T-helper 2 cell treated with Interferon-gamma antibody and Interleukin-4, amounts not matched to agents 100 ng/mL and 5 ng/mL, for 36 hours (primary cell): Measurements from ENCODE around the gene SEPTIN5. TPM values are rescaled to one million over a fixed set of nuclear protein-coding genes. Genes with fewer than 3 reads are reported as not detected.
"Not testable (repeated sequence)": the region's sequence is repeated elsewhere in the genome, so short reads cannot be mapped to it uniquely, and the experiment has no call there.

Experiments used
- intact Hi-C: fragments of 100-400 bp; cut with micrococcal nuclease; formaldehyde crosslinking; loops from one replicate; pipeline ENCODE4 v1.15.1; 2023
- total RNA-seq: library from RNA; stranded (reverse); gene quantifications from 2 replicates; pipeline ENCODE4 v1.2.3, GENCODE V29; 2022

SEPTIN5 gene
- total RNA-seq, 1 donor from 2014 or later = not detected

DNA sequence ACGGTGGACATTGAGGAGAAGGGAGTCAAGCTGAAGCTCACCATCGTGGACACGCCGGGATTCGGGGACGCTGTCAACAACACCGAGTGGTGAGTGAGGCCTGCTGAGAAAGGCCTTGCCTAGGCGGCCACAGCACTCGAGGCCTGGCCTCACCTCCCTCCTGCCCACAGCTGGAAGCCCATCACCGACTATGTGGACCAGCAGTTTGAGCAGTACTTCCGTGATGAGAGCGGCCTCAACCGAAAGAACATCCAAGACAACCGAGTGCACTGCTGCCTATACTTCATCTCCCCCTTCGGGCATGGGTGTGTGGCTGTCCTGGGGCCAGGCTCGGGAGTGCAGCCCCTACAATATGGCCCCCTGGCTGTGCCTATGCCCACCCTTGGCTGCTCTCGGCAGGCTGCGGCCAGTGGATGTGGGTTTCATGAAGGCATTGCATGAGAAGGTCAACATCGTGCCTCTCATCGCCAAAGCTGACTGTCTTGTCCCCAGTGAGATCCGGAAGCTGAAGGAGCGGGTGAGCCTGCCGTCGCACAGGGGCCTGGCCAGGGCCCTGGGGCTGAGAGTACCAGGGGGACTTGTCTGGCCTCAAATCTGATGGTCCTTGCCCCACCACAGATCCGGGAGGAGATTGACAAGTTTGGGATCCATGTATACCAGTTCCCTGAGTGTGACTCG is 6.0 kb downstream of the SEPTIN5 start:
- intact Hi-C loops = no loop called here

- intact Hi-C loops = no loop called here
Observed at GRCh38 chr22:19720999-19721329, 6.7 kb downstream of the SEPTIN5 start.

- intact Hi-C loops = no loop called here
Observed at GRCh38 chr22:19721330-19722177, 7.3 kb downstream of the SEPTIN5 start.

- intact Hi-C loops = no loop called here
Observed at GRCh38 chr22:19722178-19722981, 8.1 kb downstream of the SEPTIN5 start.

- intact Hi-C loops = no loop called here
Observed at GRCh38 chr22:19722982-19723231, 8.6 kb downstream of the SEPTIN5 start.

DNA sequence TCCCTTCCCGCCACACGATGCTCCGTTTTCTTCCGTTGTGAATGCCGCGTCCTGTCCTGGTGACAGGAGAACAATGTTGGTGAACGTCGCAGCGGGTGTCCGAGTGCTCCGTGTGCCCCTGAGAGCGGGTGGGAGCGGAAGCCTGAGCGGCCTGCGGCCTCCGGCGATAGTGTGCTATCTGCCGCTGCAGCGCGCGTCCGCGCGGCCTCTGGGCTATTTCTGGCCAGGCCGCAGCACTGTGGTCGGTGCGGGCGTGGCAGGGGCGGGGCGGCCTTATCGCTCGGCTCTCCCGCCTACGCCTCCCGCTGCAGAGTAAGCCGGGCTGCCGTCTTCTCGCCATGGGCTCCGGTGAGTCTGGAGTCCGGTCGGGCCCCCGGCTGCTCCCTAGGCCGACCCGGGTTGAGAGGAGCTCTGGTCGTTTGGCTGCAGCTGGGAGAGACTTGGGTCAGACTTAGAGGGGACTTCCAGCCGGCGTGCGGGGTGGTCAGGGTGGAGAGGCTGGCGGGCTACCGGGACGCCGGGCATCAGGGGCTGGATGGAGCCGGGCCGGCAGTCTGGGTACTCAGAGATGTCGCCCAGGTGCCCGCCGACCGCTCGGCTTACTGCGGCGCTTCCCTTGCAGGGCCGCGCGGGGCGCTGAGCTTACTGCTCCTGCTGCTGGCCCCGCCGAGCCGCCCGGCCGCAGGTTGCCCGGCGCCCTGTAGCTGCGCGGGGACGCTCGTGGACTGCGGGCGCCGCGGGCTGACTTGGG is 9.1 kb downstream of the SEPTIN5 start, which contains the start of gene GP1BB:
Gene GP1BB, plus strand, starts transcription at position 308 of the 751 bp plus-strand sequence. Its CDS starts 31 bp downstream, at position 339.
- intact Hi-C loops = no loop called here

DNA sequence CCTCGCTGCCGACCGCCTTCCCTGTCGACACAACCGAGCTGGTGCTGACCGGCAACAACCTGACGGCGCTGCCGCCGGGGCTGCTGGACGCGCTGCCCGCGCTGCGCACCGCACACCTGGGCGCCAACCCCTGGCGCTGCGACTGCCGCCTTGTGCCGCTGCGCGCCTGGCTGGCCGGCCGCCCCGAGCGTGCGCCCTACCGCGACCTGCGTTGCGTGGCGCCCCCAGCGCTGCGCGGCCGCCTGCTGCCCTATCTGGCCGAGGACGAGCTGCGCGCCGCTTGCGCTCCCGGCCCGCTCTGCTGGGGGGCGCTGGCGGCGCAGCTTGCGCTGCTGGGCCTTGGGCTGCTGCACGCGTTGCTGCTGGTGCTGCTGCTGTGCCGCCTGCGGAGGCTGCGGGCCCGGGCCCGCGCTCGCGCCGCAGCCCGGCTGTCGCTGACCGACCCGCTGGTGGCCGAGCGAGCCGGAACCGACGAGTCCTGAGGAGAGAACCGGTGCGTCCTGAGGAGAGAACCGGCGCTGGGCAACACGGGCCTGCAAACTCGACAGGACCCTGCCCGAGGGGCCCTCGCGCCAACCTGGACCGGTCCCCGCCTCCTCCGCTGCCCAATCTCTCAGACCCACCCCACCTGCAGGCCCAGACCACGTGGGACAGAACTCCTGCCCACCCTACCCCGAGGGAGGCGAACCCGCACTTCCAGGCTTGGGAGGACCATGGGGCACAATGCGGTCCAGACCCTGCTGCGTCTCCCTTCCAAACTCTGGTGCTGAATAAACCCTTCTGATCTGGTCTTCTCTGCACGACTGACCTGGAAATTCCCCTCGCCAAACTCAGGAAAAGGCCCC is 9.9 kb downstream of the SEPTIN5 start:
- intact Hi-C loops = no loop called here

DNA sequence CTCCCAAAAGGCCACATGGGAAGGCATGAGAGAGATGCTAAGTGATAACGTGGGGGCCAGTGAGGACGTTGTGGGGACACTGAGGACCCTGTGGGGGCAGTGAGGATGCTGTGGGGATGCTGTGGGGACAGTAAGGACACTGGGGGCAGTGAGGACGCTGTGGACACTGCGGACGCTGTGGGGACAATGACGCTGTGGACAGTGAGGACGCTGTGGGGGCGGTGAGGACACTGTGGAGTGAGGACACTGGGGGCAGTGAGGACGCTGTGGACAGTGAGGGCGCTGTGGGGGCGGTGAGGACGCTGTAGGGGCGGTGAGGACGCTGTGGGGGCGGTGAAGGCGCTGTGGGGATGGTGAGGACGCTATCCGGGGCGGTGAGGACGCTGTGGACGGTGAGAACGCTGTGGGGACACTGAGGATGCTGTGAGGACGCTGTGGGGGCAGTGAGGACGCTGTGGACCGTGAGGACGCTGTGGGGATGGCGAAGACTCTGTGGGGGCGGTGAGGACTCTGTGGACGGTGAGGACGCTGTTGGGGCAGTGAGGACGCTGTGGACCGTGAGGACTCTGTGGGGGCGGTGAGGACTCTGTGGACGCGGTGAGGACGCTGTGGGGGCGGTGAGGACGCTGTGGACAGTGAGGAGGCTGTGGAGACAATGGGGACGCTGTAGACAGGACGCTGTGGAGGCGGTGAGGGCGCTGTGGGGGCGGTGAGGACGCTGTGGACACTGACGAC is 10.8 kb downstream of the SEPTIN5 start:
- intact Hi-C loops = no loop called here

DNA sequence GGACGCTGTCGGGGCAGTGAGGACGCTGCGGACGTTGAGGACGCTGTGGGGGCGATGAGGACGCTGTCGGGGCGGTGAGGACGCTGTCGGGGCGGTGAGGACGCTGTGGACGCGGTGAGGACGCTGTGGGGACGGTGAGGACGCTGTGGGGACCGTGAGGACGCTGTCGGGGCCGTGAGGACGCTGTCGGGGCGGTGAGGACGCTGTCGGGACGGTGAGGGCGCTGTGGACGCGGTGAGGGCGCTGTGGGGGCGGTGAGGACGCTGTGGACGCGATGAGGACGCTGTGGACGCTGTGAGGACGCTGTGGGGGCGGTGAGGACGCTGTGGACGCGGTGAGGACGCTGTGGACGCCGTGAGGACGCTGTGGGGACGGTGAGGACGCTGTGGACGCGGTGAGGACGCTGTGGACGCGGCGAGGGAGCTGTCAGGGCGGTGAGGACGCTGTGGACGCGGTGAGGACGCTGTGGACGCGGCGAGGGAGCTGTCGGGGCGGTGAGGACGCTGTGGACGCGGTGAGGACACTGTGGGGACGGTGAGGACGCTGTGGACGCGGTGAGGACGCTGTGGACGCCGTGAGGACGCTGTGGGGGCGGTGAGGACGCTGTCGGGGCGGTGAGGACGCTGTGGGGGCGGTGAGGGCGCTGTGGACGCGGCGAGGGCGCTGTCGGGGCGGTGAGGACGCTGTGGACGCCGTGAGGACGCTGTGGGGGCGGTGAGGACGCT is 11.9 kb downstream of the SEPTIN5 start:
- intact Hi-C loops = not testable (repeated sequence)

- intact Hi-C loops = no loop called here
Observed at GRCh38 chr22:19727310-19728150, 13.2 kb downstream of the SEPTIN5 start.

GRCh38 chr22:19728271-19728670 is 14.0 kb downstream of the SEPTIN5 start:
- intact Hi-C loops = no loop called here

- intact Hi-C loops = no loop called here
Observed at GRCh38 chr22:19728836-19729235, 14.5 kb downstream of the SEPTIN5 start.

- intact Hi-C loops = no loop called here
Observed at GRCh38 chr22:19729507-19729906, 15.2 kb downstream of the SEPTIN5 start.

DNA sequence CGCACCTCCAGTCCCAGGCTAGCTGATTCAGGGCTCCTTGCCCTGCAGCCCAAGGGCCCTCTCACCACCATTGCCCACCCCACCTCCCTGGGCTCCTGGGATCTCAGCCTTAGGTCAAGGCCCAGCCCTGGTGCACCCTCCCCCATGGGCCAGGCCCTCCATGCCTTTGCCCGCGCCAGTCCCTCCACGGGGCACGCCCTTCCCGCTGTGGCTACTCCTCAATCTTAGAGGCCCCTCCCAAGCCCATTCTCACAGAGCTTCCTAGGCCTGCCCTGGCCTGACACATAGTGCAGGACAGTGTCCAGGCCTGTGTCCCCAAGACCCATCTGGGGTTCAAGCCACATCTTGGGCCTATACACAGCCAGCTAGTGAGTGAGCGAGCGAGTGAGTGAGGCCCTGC is 15.9 kb downstream of the SEPTIN5 start:
- intact Hi-C loops = loop anchor here (1.0 kb wide), 2 partner anchors 180 to 217 kb away; no protein-coding TSS in a partner anchor

GRCh38 chr22:19730655-19731360 is 16.5 kb downstream of the SEPTIN5 start:
- intact Hi-C loops = loop anchor here (1.0 kb wide), 2 partner anchors 179 to 216 kb away; no protein-coding TSS in a partner anchor

GRCh38 chr22:19731361-19732135 is 17.2 kb downstream of the SEPTIN5 start:
- intact Hi-C loops = no loop called here
